AG04449 (cell line): ENCODE data around the gene MLIP.

ENCODE experiments used
- CTCF ChIA-PET: fragments of 350-600 bp; formaldehyde crosslinking; extraction: SDS; loops from one replicate; lab custom pipeline; 2021; ENCODE audit warnings: antibody characterized with exemption; lab: Yijun Ruan, JAX
- POLR2A ChIA-PET: fragments of 400-600, 350-600 bp; formaldehyde crosslinking; extraction: SDS; loops from one replicate; lab custom pipeline; 2020; ENCODE audit warnings: antibody characterized with exemption, inconsistent platforms; lab: Yijun Ruan, JAX
- DNase-seq: peaks from one replicate; pipeline ENCODE4 v3.0.0-alpha.2; 2010; ENCODE audit warnings: low read depth, low spot score
- H3K4me3 ChIP-seq: 2 replicates; pipeline ENCODE4 v1.5.1; 2011; ENCODE audit warnings: low read depth, mild to moderate bottlenecking, control low read depth, low read length
- CTCF ChIP-seq: IDR thresholded peaks from one replicate; pipeline ENCODE4 v1.5.1; 2011; ENCODE audit warnings: mild to moderate bottlenecking, moderate library complexity, low read length, control low read depth, inconsistent platforms; ENCODE audit not compliant: insufficient read depth; ENCODE audit errors: missing control alignments

MLIP gene

GRCh38 chr6:54100411-54101006 lies 10.7 kb upstream of the MLIP start:
- no peak for DNase-seq
- CTCF ChIA-PET = interaction anchor here (1.3 kb wide), 1 partner anchor 115 kb away, joined by 3 read pairs; no protein-coding TSS in a partner anchor
- POLR2A ChIA-PET = no interaction called here
- TF ChIP-seq CTCF = no peak
- H3K4me3 ChIP-seq = no peak overlapping the region

- H3K4me3 ChIP-seq = no peak overlapping the region
- ChIA-PET CTCF (no interaction called here), POLR2A (no interaction called here)
- no peak for TF ChIP-seq CTCF
- no peak for DNase-seq
Measured at GRCh38 chr6:54102238-54102637, 9.0 kb upstream of the MLIP start.

- CTCF ChIA-PET = interaction anchor here (1.0 kb wide), 1 partner anchor 24 kb away, joined by 3 read pairs; no protein-coding TSS in a partner anchor
- no peak overlapping the region for H3K4me3 ChIP-seq
- no peak for DNase-seq
- TF ChIP-seq CTCF = no peak
- POLR2A ChIA-PET = no interaction called here
Measured at GRCh38 chr6:54103497-54103896, 7.7 kb upstream of the MLIP start.

GRCh38 chr6:54106727-54107126 lies 4.5 kb upstream of the MLIP start:
- ChIA-PET CTCF (interaction anchor here (0.6 kb wide), 1 partner anchor 53 kb away, joined by 3 read pairs; no protein-coding TSS in a partner anchor), POLR2A (no interaction called here)
- no peak overlapping the region for H3K4me3 ChIP-seq
- DNase-seq = no peak
- TF ChIP-seq CTCF = no peak

- no peak for TF ChIP-seq CTCF
- ChIA-PET POLR2A (no interaction called here), CTCF (no interaction called here)
- DNase-seq = no peak
- no peak overlapping the region for H3K4me3 ChIP-seq
Measured at GRCh38 chr6:54107470-54108090, 3.7 kb upstream of the MLIP start.

GRCh38 chr6:54108271-54108670 lies 3.0 kb upstream of the MLIP start:
- no peak for DNase-seq
- ChIA-PET POLR2A (no interaction called here), CTCF (no interaction called here)
- no peak for TF ChIP-seq CTCF
- H3K4me3 ChIP-seq = no peak overlapping the region
